Superior temporal gyrus (tissue), 1 donor: ENCODE measurements around the gene RHCE.
A peak's percentile ranks its signal among the peaks of the same experiment; 100 is the strongest.
"Not testable (repeated sequence)": the region's sequence is repeated elsewhere in the genome, so short reads cannot be mapped to it uniquely, and the experiment has no call there.

Experiments
- DNase-seq: peaks from one replicate; pipeline ENCODE4 v3.0.0-alpha.2; 2016; ENCODE audit errors: extremely low spot score

RHCE gene

GRCh38 chr1:25420715-25421114, at the start of gene RHCE:
Gene RHCE (minus strand): TSS chr1:25420825. CDS start chr1:25420786, 39 bp downstream.
- not testable (repeated sequence) for DNase-seq

DNA sequence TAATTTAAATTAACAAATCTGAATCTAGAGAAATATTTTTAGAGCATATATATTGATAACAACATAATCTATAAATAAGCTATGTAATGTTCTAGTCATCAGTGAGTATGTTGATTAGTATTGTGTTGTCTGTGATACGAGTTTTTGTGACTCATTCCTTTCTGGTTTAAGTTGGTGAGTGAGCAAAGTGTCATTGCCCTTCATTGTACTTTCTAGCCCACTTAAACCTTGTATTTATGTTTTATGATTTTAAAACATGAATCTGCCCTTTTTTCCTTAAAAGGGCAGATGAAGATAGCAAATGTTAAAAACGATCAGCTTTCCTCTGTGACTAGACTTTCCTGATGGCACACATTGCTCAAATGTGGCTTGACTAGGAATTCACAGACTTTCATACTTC, 48.6 kb upstream of the RHCE start:
- no peak for DNase-seq

- DNase-seq, result no peak
Observed at GRCh38 chr1:25468033-25468432, 47.4 kb upstream of the RHCE start.

DNA sequence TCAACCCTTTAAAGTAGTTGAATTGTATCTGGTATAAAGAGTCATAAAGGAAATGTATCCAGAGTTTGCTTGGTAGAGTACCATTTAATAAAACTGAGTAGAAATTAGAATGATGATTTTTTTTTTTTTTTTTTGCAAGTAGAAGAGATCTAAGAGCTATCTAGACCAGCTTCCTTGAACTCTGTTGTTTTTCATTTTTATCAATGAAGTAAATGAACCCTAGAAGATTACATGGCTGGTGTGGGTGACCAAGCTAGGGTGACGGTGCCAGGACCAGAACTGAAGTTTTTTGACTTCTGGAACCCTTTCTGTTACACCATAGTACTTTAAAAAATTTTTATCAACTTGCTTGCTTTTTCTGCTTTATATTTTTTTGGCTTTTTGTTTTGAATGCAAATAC, 47.0 kb upstream of the RHCE start:
- no peak for DNase-seq

DNA sequence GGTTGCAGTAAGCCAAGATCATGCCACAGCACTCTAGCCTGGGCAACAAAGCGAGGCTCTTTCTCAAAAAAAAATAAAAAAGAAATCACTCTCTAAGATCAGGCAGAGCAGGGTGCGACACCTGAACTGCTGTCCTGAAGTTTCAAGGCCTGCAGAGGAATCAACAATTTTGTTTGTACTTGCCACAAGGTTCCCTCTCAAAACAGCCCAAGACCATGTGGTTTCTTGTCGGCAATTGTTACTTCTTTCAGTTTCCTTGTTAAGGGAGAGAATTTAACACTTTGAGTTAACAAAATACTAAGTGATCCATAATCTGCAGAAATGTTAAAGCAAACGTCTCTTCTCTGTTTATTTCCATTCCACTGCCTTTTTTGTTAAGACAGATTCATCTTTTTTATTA, 46.6 kb upstream of the RHCE start:
- no peak for DNase-seq

GRCh38 chr1:25462732-25463131, 42.1 kb upstream of the RHCE start:
- no peak for DNase-seq

DNA sequence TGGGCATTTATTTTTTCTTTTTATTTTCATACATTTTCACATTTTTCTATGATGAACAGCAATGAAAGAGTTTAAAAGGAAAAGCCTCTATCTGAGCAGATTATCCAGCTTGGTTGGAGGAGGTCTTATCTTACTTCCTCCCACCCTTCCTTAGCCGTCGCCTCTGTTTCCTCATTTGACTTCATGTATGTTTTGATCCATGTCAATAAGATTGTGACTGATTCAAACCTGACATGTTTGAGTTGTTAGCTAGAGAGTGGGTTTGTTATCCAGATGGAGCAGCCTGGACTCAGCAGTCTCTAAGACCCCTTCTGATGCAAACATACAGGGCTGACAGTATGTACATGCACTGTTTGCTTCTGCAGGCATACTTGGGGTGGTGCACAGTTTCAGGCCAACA, 41.2 kb upstream of the RHCE start:
- no peak for DNase-seq

- not testable (repeated sequence) for DNase-seq
Observed at GRCh38 chr1:25460816-25461215, 40.2 kb upstream of the RHCE start.

DNA sequence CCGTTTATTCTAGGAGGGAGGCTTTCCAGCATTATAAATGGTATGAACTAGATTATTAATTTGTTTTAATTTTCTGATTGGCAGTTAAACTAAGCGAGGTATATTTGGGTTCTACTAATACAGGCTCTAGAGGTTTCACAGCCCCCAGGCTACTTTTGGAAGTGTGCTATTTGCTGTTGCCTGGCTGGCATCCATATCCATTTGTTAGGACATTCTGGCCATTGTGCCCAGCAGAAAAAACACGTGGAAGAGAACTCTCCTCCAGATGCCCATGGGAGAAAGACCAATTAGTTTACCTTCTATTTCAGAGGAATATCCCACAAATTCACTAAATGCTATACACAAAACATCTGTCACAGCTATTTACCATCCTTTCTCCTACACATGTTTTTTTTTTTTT, 39.4 kb upstream of the RHCE start:
- no peak for DNase-seq

GRCh38 chr1:25458541-25459298, 38.1 kb upstream of the RHCE start:
- DNase-seq, result no peak

DNA sequence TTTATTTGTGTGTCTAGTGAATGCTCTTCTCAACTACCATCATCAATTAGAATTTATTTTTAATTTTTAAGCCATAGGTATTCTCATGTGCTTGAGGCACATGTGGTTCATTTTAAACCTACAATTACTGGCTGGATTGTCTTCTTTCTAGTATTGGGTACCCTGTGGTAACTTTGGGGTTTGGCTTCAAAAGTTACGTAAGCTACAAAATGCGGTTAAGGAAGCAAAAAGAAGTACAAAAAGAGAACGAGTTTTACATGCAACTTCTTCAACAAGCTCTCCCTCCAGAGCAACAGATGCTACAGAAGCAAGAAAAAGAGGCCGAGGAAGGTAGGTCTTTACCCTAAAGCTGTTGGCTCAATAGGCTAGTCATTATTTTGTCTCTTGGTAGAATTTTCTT, 35.9 kb upstream of the RHCE start:
- DNase-seq, result no peak

GRCh38 chr1:25451908-25452307, 31.3 kb upstream of the RHCE start:
- DNase-seq, result no peak

DNA sequence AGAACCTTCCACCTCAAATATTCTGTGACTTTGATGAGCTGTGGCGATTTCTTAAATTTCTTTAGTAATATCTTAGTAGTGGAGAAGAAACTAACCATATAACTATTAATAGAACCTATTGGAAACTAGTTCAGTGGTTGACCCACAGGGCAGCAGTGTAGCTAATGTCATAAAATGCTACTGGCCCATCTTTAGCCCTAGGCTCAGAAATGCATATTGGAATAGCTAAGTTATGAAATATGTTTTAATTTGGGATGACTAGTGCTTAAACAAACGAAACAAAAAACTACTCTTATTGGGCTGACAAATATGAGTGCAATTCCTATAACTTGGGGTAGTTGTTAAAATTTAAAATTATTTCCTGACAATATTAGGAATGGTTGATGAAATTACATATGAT, 30.3 kb upstream of the RHCE start:
- DNase-seq, result no peak

DNA sequence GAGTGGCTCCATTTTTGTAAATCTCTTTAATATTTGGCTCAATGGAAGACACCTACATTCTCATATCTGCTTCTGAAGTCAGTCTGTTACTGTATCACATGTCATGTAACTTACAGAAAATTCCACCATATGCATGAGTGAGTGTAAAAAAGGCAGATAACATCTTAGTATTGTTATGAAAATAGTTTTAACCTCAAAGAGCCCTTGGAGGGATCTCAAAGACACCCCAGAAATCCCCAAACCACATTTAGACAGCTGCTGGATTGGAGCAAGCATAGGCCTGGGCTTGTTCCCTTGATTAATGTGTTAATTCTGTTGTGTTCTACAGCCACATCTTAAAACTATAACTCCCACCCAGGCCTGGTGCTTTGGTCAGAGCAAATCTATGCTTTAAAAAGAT, 26.9 kb upstream of the RHCE start:
- no peak for DNase-seq

GRCh38 chr1:25445993-25446538, 25.4 kb upstream of the RHCE start:
- DNase-seq, result no peak

DNA sequence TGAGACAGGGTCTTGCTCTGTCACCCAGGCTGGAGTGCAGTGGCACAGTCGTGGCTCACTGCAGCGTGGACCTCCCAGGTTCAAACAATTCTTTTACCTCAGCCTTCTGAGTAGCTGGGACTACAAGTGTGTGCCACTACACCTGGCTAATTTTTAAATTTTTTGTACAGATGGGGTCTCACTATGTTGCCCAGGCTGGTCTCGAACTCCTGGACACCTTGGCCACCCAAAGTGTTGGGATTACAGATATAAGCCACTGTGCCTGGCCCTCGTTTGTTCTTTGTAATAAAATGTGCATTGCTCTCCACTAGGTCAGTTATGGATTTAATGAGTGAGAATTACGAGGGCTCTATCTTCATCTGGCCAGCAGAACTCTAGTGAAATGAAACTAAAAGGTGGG, 24.0 kb upstream of the RHCE start:
- not testable (repeated sequence) for DNase-seq

GRCh38 chr1:25443030-25443699, 22.5 kb upstream of the RHCE start:
- DNase-seq, result no peak

DNA sequence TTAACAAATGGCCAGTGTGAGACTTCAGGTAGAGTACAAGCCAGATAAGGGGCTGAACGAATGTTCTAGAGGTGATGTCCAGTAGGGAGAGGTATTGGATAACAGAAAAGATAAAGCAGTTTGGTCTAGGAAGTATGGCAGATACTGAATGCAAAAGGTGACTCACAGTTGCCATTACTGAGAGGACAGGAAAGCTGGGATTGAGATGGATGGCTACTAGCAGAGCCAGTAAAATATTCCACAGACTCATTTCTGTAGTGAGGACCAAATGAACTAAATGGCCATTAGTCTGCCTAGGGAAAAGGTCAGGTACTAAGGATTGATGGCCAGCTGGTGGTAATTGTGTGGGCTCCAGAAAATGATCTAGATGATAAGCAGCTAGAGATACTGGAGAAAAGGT, 21.6 kb upstream of the RHCE start:
- no peak for DNase-seq

- DNase-seq, result peak; percentile 33
Observed at GRCh38 chr1:25439287-25439686, 18.7 kb upstream of the RHCE start.

GRCh38 chr1:25437672-25438071, 17.0 kb upstream of the RHCE start:
- no peak for DNase-seq

GRCh38 chr1:25435397-25436108, 14.9 kb upstream of the RHCE start:
- DNase-seq, result peak; percentile 19

- DNase-seq, result peak; percentile 65
Observed at GRCh38 chr1:25433389-25434186, 13.0 kb upstream of the RHCE start.
